GM18951 (cell line): ENCODE measurements around the gene MEX3C.

Experiments
- POLR2A ChIP-seq: IDR thresholded peaks from 4 replicates; pipeline ENCODE4 v1.6.1; 2011; ENCODE audit warnings: mild to moderate bottlenecking; ENCODE audit not compliant: insufficient read length, insufficient read depth; ENCODE audit errors: extremely low read depth
- in situ Hi-C: fragments of 300-500 bp; cut with MboI; formaldehyde crosslinking; loops from one replicate; pipeline ENCODE4 v1.12.0; 2022; ENCODE audit warnings: low sequenced_read_pairs, mixed read lengths, inconsistent platforms; ENCODE audit not compliant: unreplicated experiment

Gene MEX3C

DNA sequence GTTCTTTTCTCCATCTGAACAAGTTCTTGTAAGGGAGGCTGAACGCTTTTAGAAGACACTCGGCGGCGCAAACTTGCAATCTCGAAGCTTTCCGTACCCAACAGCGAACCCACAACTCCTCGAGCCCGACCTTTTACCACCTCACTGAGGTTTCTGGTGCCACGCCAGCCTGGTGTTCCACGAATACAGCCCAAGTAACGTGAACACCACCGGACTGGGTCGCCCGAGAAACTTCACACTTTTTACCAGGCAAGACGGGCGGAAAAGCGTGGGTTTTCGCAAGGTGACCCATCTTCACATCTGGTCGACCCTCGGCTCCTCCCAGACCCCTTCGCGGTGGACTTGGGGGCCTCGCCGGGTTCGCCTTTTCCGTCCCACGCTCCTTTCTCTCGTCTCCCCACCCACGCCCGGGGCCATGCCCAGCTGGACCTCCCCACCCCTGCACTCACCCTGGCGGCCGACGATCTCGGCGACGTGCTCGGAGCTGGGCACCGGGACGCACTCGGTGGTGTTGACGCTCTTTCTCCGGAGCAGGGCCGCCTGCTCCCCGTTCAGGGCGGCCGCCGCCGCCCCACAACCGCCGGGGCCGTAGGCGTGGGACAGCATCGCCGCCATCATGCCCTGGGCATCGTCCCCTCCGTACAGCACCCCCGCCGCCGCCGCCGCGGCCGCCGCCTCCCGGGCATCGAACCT, 1.2 kb downstream of the MEX3C start:
- no peak for TF ChIP-seq POLR2A
- in situ Hi-C loops: no loop called here

DNA sequence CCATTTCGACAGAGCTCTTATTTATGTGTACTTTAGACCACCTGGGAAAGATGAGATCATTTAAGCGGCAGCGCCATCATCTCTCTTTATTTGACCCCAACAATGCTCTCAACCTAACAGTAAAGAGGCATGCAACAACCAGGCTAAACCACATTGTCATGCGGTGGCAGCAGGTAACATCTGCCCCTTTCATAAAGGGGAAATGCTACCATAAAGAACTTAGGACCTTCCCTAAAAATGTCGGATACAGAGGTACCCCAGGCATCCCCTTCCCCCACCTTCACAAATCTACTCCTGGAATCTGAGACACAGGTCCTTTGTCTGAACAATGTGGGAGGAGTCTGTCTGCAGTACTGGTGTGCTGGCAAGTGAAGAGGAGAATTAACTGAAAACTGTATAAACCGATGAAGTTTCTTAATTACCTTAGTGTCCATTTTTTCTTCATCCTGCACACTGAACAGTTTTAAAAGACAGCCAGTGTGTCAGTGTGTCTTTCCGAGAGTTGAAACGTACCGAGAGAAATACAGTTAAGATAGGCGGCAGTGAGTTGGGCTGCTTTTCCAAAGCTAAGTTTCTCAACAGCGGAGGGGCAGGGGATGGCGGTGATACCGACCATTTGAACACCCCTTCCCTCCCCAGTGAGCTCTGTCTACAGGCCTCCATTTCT, 1.9 kb downstream of the MEX3C start:
- TF ChIP-seq POLR2A: no peak
- in situ Hi-C loops: no loop called here

DNA sequence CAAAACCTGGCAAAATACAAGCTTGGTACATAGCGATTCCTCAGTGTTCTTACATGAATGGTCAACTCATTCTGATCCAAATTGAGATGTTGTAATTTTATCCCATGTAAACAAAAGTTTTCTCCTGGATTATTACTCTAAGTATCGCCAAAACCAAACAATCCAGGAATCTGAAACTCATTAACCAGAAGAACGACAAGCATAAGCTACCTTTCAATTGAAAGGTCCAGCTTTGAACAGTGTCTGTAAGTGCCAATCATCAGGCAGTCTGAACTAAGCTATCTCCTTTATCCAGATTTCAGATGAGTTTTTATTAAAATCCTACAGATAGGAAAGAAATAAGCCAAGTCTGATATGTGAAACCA, 2.4 kb downstream of the MEX3C start:
- in situ Hi-C loops: no loop called here
- TF ChIP-seq POLR2A: no peak

DNA sequence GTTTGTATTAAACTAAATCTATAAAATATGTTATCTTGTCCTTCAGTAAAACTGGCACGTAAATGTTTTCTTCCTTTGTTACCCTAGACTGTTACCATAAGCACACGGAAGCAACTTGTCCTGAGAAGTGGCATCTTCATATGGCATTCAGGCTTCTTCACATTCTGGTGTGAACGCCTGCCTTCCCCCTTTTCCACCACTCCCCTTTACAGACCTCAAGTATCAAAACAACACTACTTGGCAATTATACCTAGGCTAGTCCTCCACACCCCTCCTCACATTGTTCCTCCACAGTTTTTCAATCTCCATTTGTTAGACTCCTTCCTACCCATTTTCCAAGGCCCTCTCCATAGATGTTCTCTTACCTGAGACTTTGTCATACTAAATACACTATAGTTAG, 2.9 kb downstream of the MEX3C start:
- in situ Hi-C loops: no loop called here

DNA sequence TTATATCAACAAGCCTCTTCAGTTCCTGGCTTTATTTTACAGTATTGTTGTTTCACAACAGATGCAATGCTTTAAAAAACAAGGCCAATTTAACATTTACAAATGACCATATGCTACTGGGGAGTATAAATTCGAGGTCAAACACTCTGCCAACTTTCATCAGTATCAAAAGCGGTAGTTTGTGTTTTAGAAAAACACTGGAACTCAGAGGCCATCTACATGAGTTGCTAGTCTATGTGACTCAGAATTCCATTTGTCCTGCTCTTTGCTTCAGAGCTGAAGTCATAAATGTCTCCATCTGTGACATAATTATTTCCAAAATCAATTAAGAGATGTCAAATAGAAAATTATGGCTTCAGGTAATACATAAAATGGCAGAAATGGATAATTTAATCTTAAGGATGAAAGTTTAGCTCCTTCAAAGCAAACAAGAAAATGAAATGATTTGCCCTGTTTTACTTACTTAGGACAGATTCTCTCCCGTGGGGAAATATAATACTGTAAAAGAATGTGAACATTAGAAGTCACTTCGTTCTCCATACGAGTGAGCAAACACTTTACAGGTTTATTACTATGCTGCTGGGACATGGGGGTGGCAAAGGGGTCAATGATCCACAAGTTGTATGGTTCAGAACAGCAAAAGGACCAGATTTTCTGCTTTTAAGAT, 3.7 kb downstream of the MEX3C start:
- TF ChIP-seq POLR2A: no peak
- in situ Hi-C loops: no loop called here

More for the DNA sequence above, 2.9 kb downstream of the MEX3C start:
- no peak for TF ChIP-seq POLR2A

DNA sequence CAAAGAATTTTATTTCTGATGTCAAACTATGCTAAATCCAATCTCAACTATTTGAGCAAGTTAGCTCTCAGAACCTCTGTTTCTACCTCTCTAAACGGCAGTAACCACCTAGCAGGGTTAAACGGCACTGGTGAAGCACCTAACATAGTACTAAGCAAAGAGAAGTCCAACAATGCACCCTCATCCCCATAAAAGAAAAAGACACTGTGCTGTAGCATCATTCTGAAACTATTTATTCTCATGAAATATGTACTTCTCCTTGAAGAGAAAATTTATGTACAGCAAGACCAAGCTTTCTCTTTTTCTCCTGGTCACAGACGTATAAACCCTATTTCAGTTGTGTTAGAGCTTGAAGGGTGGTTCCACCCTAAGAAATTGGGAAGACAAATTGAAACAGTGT, 4.8 kb downstream of the MEX3C start:
- no peak for TF ChIP-seq POLR2A
- in situ Hi-C loops: no loop called here

DNA sequence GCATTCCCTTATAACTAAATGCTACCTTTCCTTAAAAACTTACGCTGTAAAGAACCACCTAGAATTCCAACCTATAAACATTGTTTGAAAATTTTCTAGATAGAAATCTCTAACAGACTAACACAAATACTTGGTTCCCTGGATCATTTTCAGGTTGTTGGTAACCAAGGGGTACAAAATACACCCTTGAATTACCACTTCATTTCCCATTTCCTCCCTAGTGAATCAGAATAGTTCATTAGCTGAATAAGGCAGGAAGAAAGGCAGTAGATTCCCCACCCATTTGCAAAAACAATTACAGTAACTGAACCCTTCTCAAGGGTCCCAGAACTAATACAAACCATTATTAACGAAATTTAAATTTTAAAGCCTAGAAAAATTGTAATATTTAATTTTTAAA, 5.5 kb downstream of the MEX3C start:
- in situ Hi-C loops: no loop called here
- TF ChIP-seq POLR2A: no peak

DNA sequence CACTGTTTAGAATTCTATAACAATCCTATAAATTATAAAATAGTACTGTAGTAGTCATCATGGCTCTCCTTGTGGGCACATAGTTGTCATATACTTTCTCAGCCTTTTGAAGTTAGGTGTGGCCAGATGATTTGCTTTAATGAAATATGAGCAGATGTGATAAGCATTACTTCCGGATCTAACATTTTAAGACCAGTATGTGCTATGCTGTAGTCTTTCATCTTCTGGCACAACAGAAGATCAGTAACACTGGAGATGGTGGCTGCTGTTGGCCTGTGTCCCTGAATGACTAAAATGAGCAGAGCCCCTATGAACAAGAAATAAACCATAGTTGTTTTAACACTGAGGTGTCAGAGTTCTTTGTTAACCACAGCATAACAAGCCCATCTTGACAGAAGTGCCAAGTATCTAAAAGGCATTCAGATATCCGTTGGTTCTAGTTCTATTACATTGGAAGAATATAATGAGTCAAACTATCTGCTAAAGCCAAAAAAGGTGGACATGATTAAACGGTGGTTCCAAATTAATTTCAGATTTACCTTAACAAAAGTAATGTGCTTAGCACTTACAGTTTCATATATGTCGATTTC, 6.3 kb downstream of the MEX3C start:
- in situ Hi-C loops: no loop called here
- TF ChIP-seq POLR2A: no peak

DNA sequence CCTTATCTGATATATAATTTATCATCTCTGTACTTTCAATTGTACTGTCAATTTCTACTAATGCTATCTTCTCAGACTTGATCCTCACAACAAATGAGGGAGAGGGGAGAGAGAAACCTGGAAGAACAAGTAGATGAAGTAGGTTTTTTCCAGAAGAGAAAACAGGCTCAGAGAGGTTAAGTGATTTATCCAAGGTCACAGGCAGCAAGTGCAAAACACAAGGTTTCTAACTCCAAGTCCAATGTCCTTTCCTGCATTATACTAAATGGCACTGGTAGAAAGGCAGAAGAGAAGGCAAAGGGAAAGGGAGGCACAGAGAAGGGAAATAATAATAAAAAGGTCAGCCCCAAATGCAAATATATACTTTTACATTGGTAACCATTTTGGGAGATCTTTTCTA, 7.5 kb downstream of the MEX3C start:
- no peak for TF ChIP-seq POLR2A
- in situ Hi-C loops: no loop called here

DNA sequence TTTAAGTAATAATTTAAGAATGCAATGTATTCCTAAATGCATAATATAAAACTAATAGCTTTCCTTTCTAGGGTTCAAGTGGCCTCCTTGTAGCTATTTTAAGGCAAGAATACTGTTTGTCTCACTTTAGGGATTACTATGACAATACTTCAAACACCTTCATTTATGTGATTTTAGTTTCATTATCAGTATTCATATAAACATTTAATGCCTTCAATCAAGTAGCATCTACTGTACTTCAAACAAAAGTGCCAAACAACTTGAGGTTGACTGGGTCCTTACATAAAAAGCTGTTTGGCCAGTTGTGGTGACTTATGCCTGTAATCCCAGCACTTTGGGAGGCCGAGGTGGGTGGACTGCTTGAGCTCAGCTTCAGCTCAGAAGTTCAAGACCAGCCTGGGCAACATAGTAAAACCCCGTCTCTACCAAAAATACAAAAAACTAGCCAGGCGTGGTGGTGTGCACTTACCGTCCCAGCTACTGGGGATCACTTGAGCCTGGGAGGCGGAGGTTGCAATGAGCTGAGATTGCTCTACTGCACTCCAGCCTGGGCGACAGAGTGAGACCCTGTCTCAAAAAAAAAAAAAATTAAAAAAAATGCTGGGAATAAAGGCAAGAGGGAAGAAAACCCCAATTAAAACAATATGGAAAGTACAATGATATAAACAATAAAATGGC, 9.3 kb downstream of the MEX3C start:
- in situ Hi-C loops: no loop called here
- no peak for TF ChIP-seq POLR2A

DNA sequence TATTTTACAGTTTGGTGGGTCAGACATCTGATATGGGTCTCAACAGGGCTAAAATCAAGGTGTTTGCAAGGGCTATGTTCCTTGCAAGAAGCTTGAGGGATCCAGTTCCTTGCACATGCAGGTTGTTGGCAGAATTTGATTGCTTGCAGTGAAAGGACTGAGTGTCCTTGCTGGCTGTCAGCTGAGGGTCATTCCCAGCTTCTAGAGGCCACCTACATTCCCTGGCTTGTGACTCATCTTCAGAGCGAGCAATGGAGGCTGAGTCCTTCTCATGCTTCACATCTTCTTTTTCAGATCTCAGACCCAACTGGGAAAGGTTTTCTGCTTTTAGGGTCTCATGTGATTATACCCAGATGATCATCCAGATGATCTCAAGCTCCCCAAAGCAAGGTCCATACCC, 12.4 kb downstream of the MEX3C start:
- no peak for TF ChIP-seq POLR2A
- in situ Hi-C loops: no loop called here

DNA sequence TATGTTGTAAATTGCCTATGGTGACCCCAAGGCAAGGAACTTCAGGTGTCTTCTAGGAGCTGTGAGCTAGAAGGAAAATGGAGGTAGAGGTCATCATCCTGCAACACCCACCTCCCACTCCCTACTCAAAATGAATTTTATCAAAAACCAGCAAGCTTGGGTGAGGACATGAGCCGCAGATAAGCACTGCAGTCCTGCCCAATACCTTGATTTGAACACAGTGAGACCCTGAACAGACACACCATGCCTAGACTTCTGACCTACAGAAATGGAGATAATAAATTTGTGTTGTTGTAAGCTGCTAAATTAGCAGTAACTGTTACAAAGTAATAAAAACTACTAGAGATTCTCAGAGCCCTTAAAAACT, 13.4 kb downstream of the MEX3C start:
- in situ Hi-C loops: no loop called here
- no peak for TF ChIP-seq POLR2A

DNA sequence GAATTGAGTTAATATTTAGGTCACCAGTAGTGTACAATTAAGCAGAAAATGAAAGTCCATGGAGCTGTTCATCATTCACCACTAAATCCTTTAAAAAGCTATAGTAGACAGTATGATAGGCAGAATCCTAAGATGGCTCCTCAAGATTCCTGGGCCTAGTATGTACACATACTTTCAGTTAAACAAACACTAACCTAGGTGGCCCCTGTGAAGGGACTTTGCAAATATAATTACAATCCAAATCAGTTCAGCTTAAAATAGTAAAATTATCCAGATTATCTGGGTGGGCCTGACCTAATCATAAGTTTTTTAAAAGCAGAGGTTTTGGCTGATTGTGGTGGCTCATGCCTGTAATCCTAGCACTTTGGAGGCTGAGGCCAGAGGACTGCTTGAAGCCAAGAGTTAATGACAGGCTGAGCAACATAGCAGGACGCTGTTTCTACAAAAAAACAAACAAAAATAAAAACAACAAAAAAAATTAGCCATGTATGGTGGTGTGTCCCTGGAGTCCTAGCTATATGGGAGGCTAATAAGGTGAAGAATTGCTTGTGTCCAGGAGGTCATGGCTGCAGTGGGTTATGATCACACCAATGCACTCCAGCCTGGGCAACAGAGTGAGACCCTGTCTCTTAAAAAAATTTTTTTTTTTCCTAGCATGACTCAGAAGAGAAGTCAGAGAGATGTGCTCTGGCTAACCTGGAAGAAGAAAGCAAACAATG, 13.9 kb downstream of the MEX3C start:
- no peak for TF ChIP-seq POLR2A
- in situ Hi-C loops: no loop called here

DNA sequence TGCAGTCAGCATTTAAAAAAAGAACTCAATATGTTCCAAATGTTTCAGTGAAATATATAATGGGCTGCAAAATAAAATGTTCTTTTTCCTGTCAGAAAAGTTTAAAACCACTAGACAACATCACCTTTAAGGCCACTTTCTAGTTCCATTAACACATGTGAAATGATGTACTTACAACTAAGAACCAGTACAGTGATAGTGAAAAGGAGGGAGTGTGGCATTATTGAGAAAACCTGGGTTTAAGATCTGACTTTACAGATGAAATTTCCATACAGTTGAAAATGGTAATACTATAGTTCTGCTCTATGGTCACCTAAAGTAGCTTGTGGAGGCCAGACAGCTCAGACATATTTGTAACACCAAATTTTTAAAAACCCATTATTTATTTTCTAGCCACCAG, 14.7 kb downstream of the MEX3C start:
- TF ChIP-seq POLR2A: no peak
- in situ Hi-C loops: no loop called here
